ENCODE data around the gene TREML2.
"Not testable (repeated sequence)": the region's sequence is repeated elsewhere in the genome, so short reads cannot be mapped to it uniquely, and the experiment has no call there.

Gene TREML2

GRCh38 chr6:41190791-41191190, 10.2 kb downstream of the TREML2 start:
- CTCF ChIA-PET = no interaction called here

GRCh38 chr6:41189967-41190366, 11.0 kb downstream of the TREML2 start:
- no peak for TF ChIP-seq CTCF (conservative IDR thresholded peaks at IDR 0.05; ENCODE audit: low read depth)
- ChIA-PET POLR2A (ENCODE audit: low non-redundant PET) (no interaction called here), CTCF (interaction anchor here (0.6 kb wide), 1 partner anchor 110 kb away, joined by 5 read pairs; no protein-coding TSS in a partner anchor)
- DNase-seq (ENCODE audit: low spot score) = no peak
- no peak overlapping the region for H3K27ac ChIP-seq

More at GRCh38 chr6:41190791-41191190, 10.2 kb downstream of the TREML2 start:
- no peak for TF ChIP-seq CTCF (conservative IDR thresholded peaks at IDR 0.05; ENCODE audit: low read depth)
- POLR2A ChIA-PET (ENCODE audit: low non-redundant PET) = no interaction called here
- no peak overlapping the region for H3K27ac ChIP-seq
- DNase-seq (ENCODE audit: low spot score) = no peak

- POLR2A ChIA-PET (ENCODE audit: low non-redundant PET); DNase-seq (ENCODE audit: low spot score); H3K27ac ChIP-seq; CTCF ChIA-PET: not testable (repeated sequence)
Measured at GRCh38 chr6:41189046-41189445, 11.9 kb downstream of the TREML2 start.

GRCh38 chr6:41187924-41188886, 12.7 kb downstream of the TREML2 start:
- no peak overlapping the region for H3K27ac ChIP-seq
- no peak for TF ChIP-seq CTCF (conservative IDR thresholded peaks at IDR 0.05; ENCODE audit: low read depth)
- no peak for DNase-seq (ENCODE audit: low spot score)
- ChIA-PET POLR2A (ENCODE audit: low non-redundant PET) (no interaction called here), CTCF (no interaction called here)

GRCh38 chr6:41186031-41186562, 14.9 kb downstream of the TREML2 start:
- no peak for TF ChIP-seq CTCF (conservative IDR thresholded peaks at IDR 0.05; ENCODE audit: low read depth)
- ChIA-PET POLR2A (ENCODE audit: low non-redundant PET) (no interaction called here), CTCF (no interaction called here)
- no peak for DNase-seq (ENCODE audit: low spot score)
- H3K27ac ChIP-seq = no peak overlapping the region

GRCh38 chr6:41184761-41185160, 16.2 kb downstream of the TREML2 start:
- POLR2A ChIA-PET (ENCODE audit: low non-redundant PET) = no interaction called here
- CTCF ChIA-PET = no interaction called here
- DNase-seq (ENCODE audit: low spot score) = no peak
- no peak overlapping the region for H3K27ac ChIP-seq
- no peak for TF ChIP-seq CTCF (conservative IDR thresholded peaks at IDR 0.05; ENCODE audit: low read depth)
